ENCODE data around the gene ZBTB49.

ZBTB49 gene

GRCh38 chr4:4288098-4288497 is 2.0 kb upstream of the ZBTB49 start:
- Histone ChIP-seq H3K9me3 (ENCODE audit: control insufficient read depth, low read depth, low read length) (no peaks in the 10 kb centered on the region), H3K36me3 (ENCODE audit: control insufficient read depth, low read depth, low read length) (peaks cover 35% of the 10 kb centered on the region), H3K9ac (ENCODE audit: low read length) (no peak overlapping the region), H3K4me1 (ENCODE audit: control insufficient read depth, low read depth, low read length) (peaks cover 10% of the 10 kb centered on the region), H3K27ac (ENCODE audit: low read length) (no peak overlapping the region), H3K27me3 (ENCODE audit: control insufficient read depth, insufficient read depth, low read length) (no peaks in the 10 kb centered on the region), H3K4me3 (ENCODE audit: low read length) (no peak overlapping the region)

DNA sequence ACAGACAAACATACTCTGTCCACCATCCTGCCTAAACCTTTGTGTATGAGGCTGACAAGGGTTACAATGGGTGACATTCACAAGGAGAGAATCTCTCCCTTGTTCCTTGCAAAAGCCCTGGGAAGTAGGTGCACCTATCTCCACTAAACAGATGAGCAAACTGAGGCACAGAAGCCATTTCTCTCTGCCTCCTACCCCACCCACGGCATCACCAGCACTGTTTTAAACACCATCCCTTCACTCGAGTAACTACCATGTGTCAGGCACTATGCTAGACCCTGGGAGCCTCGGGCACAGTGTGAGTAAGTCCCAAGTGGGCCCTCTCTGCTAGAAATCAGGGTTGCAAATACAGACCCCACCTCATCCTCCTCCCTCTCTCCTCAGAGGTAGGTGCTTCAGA is 996 bp upstream of the ZBTB49 start:
- H3K4me3 ChIP-seq (ENCODE audit: low read length) = peak overlapping the region; percentile 93
- no peak overlapping the region for H3K27ac ChIP-seq (ENCODE audit: low read length)

DNA sequence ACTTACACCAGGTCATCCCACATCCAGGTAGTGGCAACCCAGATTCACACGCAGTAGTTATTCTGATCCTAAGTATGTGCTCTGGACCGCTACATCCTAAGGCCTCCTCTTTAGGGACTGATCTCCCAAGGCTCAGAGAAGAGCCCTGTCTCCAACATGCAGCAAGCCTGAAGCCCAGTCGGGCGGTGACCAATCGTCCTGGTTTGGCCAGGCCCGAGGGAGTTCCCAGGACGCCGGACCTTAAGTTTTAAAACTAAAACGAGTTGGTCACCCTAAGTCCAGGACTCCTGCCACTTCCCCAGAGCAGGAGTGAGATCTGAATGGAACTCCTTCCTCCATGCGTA is 482 bp upstream of the ZBTB49 start:
- peaks cover 22% of the 10 kb centered on the region for H3K36me3 ChIP-seq (ENCODE audit: control insufficient read depth, low read depth, low read length)
- peaks cover 10% of the 10 kb centered on the region for H3K4me1 ChIP-seq (ENCODE audit: control insufficient read depth, low read depth, low read length)
- peak overlapping the region; percentile 93 for H3K4me3 ChIP-seq (ENCODE audit: low read length)
- no peaks in the 10 kb centered on the region for H3K27me3 ChIP-seq (ENCODE audit: control insufficient read depth, insufficient read depth, low read length)
- peak overlapping the region; percentile 33 for H3K27ac ChIP-seq (ENCODE audit: low read length)
- no peaks in the 10 kb centered on the region for H3K9me3 ChIP-seq (ENCODE audit: control insufficient read depth, low read depth, low read length)
- peak overlapping the region; percentile 88 for H3K9ac ChIP-seq (ENCODE audit: low read length)

More for the DNA sequence above, 996 bp upstream of the ZBTB49 start:
- peaks cover 27% of the 10 kb centered on the region for H3K36me3 ChIP-seq (ENCODE audit: control insufficient read depth, low read depth, low read length)
- peaks cover 10% of the 10 kb centered on the region for H3K4me1 ChIP-seq (ENCODE audit: control insufficient read depth, low read depth, low read length)
- H3K27me3 ChIP-seq (ENCODE audit: control insufficient read depth, insufficient read depth, low read length) = no peaks in the 10 kb centered on the region
- H3K9me3 ChIP-seq (ENCODE audit: control insufficient read depth, low read depth, low read length) = no peaks in the 10 kb centered on the region
- peak overlapping the region; percentile 88 for H3K9ac ChIP-seq (ENCODE audit: low read length)

DNA sequence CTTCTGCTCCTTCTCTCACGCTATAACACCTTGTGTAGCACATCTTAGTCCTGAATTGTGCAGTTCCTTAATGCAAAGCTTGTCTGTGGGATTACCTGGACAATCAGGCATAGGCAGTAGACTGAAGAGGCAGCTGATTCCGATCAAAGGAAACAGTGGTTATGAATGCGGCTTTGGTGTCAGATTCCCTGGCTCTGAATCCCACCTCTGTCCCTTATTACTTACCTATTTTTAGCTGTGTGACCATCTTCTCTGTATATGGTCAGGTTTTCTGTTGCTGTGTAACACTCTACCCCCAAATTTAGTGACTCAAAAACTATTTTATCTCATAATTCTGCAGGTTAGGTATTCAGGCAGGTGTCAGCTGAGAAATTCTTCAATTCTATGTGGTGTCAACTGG is 3.2 kb downstream of the ZBTB49 start:
- Histone ChIP-seq H3K27ac (ENCODE audit: low read length) (no peak overlapping the region), H3K9ac (ENCODE audit: low read length) (no peak overlapping the region), H3K4me1 (ENCODE audit: control insufficient read depth, low read depth, low read length) (peaks cover 10% of the 10 kb centered on the region), H3K4me3 (ENCODE audit: low read length) (no peak overlapping the region), H3K9me3 (ENCODE audit: control insufficient read depth, low read depth, low read length) (no peaks in the 10 kb centered on the region), H3K27me3 (ENCODE audit: control insufficient read depth, insufficient read depth, low read length) (no peaks in the 10 kb centered on the region), H3K36me3 (ENCODE audit: control insufficient read depth, low read depth, low read length) (peaks cover 4% of the 10 kb centered on the region)

DNA sequence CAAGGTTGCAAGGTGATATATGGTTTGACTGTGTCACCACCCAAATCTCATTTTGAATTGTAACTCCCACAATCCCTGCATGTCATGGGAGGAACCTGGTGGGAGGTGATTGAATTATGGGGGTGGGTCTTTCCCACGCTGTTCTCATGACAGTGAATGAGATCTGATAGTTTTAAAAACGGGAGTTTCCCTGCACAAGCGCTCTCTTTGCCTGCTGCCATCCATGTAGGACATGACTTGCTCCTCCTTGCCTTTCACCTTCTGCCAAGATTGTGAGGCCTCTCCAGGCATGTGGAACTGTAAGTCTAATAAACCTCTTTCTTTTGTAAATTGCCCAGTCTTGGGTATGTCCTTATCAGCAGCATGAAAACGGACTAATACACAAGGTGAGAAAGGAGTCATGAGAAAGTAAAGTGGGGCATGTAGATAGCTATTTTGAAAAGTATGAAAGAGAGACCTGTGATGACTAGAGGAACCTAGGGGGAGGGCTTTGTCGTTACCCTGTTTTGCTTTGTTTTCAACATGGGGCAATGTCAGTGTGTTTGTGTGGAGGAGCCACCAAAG is 6.3 kb downstream of the ZBTB49 start:
- H3K9me3 ChIP-seq (ENCODE audit: control insufficient read depth, low read depth, low read length) = no peaks in the 10 kb centered on the region
- H3K27me3 ChIP-seq (ENCODE audit: control insufficient read depth, insufficient read depth, low read length) = no peaks in the 10 kb centered on the region
- peaks cover 4% of the 10 kb centered on the region for H3K36me3 ChIP-seq (ENCODE audit: control insufficient read depth, low read depth, low read length)
- no peak overlapping the region for H3K4me3 ChIP-seq (ENCODE audit: low read length)
- H3K4me1 ChIP-seq (ENCODE audit: control insufficient read depth, low read depth, low read length) = peaks cover under 1% of the 10 kb centered on the region
- no peak overlapping the region for H3K9ac ChIP-seq (ENCODE audit: low read length)
- H3K27ac ChIP-seq (ENCODE audit: low read length) = no peak overlapping the region

GRCh38 chr4:4299006-4299405 is 9.0 kb downstream of the ZBTB49 start:
- no peaks in the 10 kb centered on the region for H3K4me1 ChIP-seq (ENCODE audit: control insufficient read depth, low read depth, low read length)
- H3K36me3 ChIP-seq (ENCODE audit: control insufficient read depth, low read depth, low read length) = peaks cover 8% of the 10 kb centered on the region
- H3K27me3 ChIP-seq (ENCODE audit: control insufficient read depth, insufficient read depth, low read length) = no peaks in the 10 kb centered on the region
- H3K4me3 ChIP-seq (ENCODE audit: low read length) = no peak overlapping the region
- H3K9ac ChIP-seq (ENCODE audit: low read length) = no peak overlapping the region
- H3K27ac ChIP-seq (ENCODE audit: low read length) = no peak overlapping the region
- H3K9me3 ChIP-seq (ENCODE audit: control insufficient read depth, low read depth, low read length) = no peaks in the 10 kb centered on the region

- H3K36me3 ChIP-seq (ENCODE audit: control insufficient read depth, low read depth, low read length) = peaks cover 8% of the 10 kb centered on the region
- H3K4me1 ChIP-seq (ENCODE audit: control insufficient read depth, low read depth, low read length) = no peaks in the 10 kb centered on the region
Observed at GRCh38 chr4:4302001-4302400, 11.9 kb downstream of the ZBTB49 start.

DNA sequence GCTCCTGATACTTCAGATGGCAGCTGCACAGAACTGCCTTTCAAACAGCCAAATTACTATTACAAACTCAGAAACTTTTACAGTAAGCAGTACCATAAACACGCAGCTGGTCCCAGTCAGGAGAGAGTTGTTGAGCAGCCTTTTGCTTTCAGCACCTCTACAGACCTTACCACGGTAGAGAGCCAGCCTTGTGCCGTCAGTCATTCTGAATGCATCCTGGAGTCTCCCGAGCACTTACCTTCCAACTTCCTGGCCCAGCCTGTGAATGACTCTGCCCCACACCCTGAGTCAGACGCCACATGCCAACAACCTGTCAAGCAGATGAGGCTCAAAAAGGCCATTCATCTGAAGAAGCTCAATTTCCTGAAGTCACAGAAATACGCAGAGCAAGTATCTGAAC is 12.4 kb downstream of the ZBTB49 start:
- no peak overlapping the region for H3K27ac ChIP-seq (ENCODE audit: low read length)
- H3K4me1 ChIP-seq (ENCODE audit: control insufficient read depth, low read depth, low read length) = no peaks in the 10 kb centered on the region
- H3K4me3 ChIP-seq (ENCODE audit: low read length) = no peak overlapping the region
- H3K36me3 ChIP-seq (ENCODE audit: control insufficient read depth, low read depth, low read length) = peaks cover 8% of the 10 kb centered on the region
- H3K9me3 ChIP-seq (ENCODE audit: control insufficient read depth, low read depth, low read length) = no peaks in the 10 kb centered on the region
- no peaks in the 10 kb centered on the region for H3K27me3 ChIP-seq (ENCODE audit: control insufficient read depth, insufficient read depth, low read length)
- no peak overlapping the region for H3K9ac ChIP-seq (ENCODE audit: low read length)

More at GRCh38 chr4:4302001-4302400, 11.9 kb downstream of the ZBTB49 start:
- Histone ChIP-seq H3K27ac (ENCODE audit: low read length) (no peak overlapping the region), H3K27me3 (ENCODE audit: control insufficient read depth, insufficient read depth, low read length) (no peaks in the 10 kb centered on the region), H3K4me3 (ENCODE audit: low read length) (no peak overlapping the region), H3K9ac (ENCODE audit: low read length) (no peak overlapping the region), H3K9me3 (ENCODE audit: control insufficient read depth, low read depth, low read length) (no peaks in the 10 kb centered on the region)

DNA sequence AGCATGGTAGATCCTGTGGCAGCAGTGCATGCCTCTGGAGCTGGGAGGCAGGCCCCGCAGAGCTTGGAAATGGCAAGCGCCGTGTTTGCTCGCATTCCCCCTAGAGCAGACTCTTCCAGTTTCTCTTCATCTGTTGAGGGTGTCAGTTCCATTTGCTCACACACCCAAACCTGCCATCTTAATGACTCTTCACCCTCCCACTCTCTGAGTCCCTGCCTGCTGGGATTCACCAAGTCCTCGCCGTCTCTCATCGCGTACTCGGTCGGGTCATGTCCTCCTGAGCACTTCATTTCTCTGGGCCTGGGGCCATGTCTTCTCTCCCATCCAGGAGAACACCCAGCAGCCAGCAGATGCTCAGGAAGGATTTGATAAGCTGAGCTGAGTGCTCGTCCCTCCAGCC is 16.9 kb downstream of the ZBTB49 start:
- H3K9me3 ChIP-seq (ENCODE audit: control insufficient read depth, low read depth, low read length) = no peaks in the 10 kb centered on the region
- no peaks in the 10 kb centered on the region for H3K4me1 ChIP-seq (ENCODE audit: control insufficient read depth, low read depth, low read length)
- no peak overlapping the region for H3K9ac ChIP-seq (ENCODE audit: low read length)
- H3K27me3 ChIP-seq (ENCODE audit: control insufficient read depth, insufficient read depth, low read length) = no peaks in the 10 kb centered on the region
- H3K27ac ChIP-seq (ENCODE audit: low read length) = no peak overlapping the region
- H3K4me3 ChIP-seq (ENCODE audit: low read length) = no peak overlapping the region
- peaks cover 8% of the 10 kb centered on the region for H3K36me3 ChIP-seq (ENCODE audit: control insufficient read depth, low read depth, low read length)

DNA sequence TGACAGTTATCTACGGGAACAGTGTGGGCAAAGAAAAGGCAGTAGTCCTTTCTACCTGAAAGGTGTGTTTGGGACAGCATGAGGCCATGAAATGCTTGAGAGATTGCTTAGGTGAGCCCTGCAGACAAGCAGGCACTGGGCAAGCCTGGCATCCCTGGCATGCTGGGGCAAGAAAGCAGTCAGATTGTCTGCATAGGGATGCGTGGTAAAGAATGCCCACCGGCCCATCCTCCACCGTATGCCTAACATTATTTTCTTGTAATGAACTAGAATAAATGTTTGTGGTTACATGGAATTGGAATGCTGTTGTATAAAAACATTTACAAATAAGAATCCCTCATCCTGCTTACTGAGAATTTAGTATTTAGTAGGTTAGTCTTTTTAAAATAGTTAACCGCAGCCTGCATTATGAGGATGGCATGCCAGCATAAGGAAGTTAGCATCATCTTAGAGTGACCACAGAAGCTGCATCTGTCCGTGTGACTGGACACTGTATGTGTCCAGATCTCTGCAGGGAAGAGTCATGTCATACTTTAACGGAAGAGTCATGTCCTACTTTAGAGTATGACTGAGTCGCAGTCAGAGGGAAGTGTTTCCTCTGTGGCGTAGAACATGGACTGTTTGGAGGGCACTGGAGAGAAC is 18.9 kb downstream of the ZBTB49 start:
- no peaks in the 10 kb centered on the region for H3K9me3 ChIP-seq (ENCODE audit: control insufficient read depth, low read depth, low read length)
- H3K36me3 ChIP-seq (ENCODE audit: control insufficient read depth, low read depth, low read length) = no peaks in the 10 kb centered on the region
- H3K27me3 ChIP-seq (ENCODE audit: control insufficient read depth, insufficient read depth, low read length) = no peaks in the 10 kb centered on the region
- H3K9ac ChIP-seq (ENCODE audit: low read length) = no peak overlapping the region
- H3K4me1 ChIP-seq (ENCODE audit: control insufficient read depth, low read depth, low read length) = no peaks in the 10 kb centered on the region
- H3K4me3 ChIP-seq (ENCODE audit: low read length) = no peak overlapping the region
- no peak overlapping the region for H3K27ac ChIP-seq (ENCODE audit: low read length)

GRCh38 chr4:4311193-4311592 is 21.1 kb downstream of the ZBTB49 start:
- no peaks in the 10 kb centered on the region for H3K36me3 ChIP-seq (ENCODE audit: control insufficient read depth, low read depth, low read length)
- no peak overlapping the region for H3K4me3 ChIP-seq (ENCODE audit: low read length)

GRCh38 chr4:4315461-4316149 is 25.6 kb downstream of the ZBTB49 start:
- no peak overlapping the region for H3K4me3 ChIP-seq (ENCODE audit: low read length)
- no peaks in the 10 kb centered on the region for H3K27me3 ChIP-seq (ENCODE audit: control insufficient read depth, insufficient read depth, low read length)
- peaks cover 5% of the 10 kb centered on the region for H3K36me3 ChIP-seq (ENCODE audit: control insufficient read depth, low read depth, low read length)
- no peak overlapping the region for H3K27ac ChIP-seq (ENCODE audit: low read length)
- H3K9ac ChIP-seq (ENCODE audit: low read length) = no peak overlapping the region
- no peaks in the 10 kb centered on the region for H3K9me3 ChIP-seq (ENCODE audit: control insufficient read depth, low read depth, low read length)
- H3K4me1 ChIP-seq (ENCODE audit: control insufficient read depth, low read depth, low read length) = peaks cover 5% of the 10 kb centered on the region

More at GRCh38 chr4:4311193-4311592, 21.1 kb downstream of the ZBTB49 start:
- H3K9ac ChIP-seq (ENCODE audit: low read length) = no peak overlapping the region
- no peak overlapping the region for H3K27ac ChIP-seq (ENCODE audit: low read length)
- H3K4me1 ChIP-seq (ENCODE audit: control insufficient read depth, low read depth, low read length) = peaks cover 5% of the 10 kb centered on the region
- no peaks in the 10 kb centered on the region for H3K27me3 ChIP-seq (ENCODE audit: control insufficient read depth, insufficient read depth, low read length)
- H3K9me3 ChIP-seq (ENCODE audit: control insufficient read depth, low read depth, low read length) = no peaks in the 10 kb centered on the region
